ENCODE data around the gene TSHB. TPM values are rescaled to one million over a fixed set of nuclear protein-coding genes. Genes with fewer than 3 reads are reported as not detected.

The TSHB gene
- total RNA-seq, 1 experiment from 2014 or later: not detected

GRCh38 chr1:115046751-115047150 lies 17.1 kb downstream of the TSHB start:
- no peak overlapping the region for H3K27ac ChIP-seq (ENCODE audit: low read length)
- H3K9me3 ChIP-seq (ENCODE audit: control insufficient read depth, insufficient read depth, low read depth, low read length): no peaks in the 10 kb centered on the region
- CTCF ChIA-PET: no interaction called here
- H3K36me3 ChIP-seq (ENCODE audit: control insufficient read depth, insufficient read depth, low read length): no peaks in the 10 kb centered on the region
- intact Hi-C loops (cut with micrococcal nuclease; ENCODE audit: unreplicated experiment): no loop called here
- TF ChIP-seq POLR2AphosphoS5 (IDR thresholded peaks at IDR 0.05; ENCODE audit: low read depth, low read length) (no peak), CTCF (IDR thresholded peaks at IDR 0.05) (no peak), TCF7L2 (IDR thresholded peaks at IDR 0.05; ENCODE audit: low read depth, low read length) (no peak), SIN3A (IDR thresholded peaks at IDR 0.05; ENCODE audit: borderline replicate concordance, insufficient read depth, low read depth, low read length) (no peak), REST (IDR thresholded peaks at IDR 0.05; ENCODE audit: insufficient read depth in 1 of 2, low read depth in 2 of 2, low read length in 1 of 2) (no peak)
- POLR2A ChIA-PET: no interaction called here
- in situ Hi-C loops (cut with HindIII; ENCODE audit: low pct_unique_long_range_greater_than_20kb, low sequenced_read_pairs): no loop called here
- no peaks in the 10 kb centered on the region for H3K4me1 ChIP-seq (ENCODE audit: control insufficient read depth, insufficient read depth, low read length)
- ATAC-seq: no peak
- BruUV-seq (replicated peaks): no TSS peak
- peaks cover 2% of the 10 kb centered on the region; the same call in 1 of the 2 replicates for H3K27me3 ChIP-seq (ENCODE audit: control insufficient read depth, insufficient read depth, low read length)
- H3K4me3 ChIP-seq (ENCODE audit: low read depth in 2 of 2, low read length in 2 of 2): no peak overlapping the region
- no peak for DNase-seq (ENCODE audit: low read depth, low spot score)

GRCh38 chr1:115051850-115052249 lies 22.2 kb downstream of the TSHB start:
- CTCF ChIA-PET: no interaction called here
- DNase-seq (ENCODE audit: low read depth, low spot score): no peak
- Histone ChIP-seq H3K4me3 (ENCODE audit: low read depth in 2 of 2, low read length in 2 of 2) (no peak overlapping the region), H3K27me3 (ENCODE audit: control insufficient read depth, insufficient read depth, low read length) (peaks cover 7% of the 10 kb centered on the region), H3K36me3 (ENCODE audit: control insufficient read depth, insufficient read depth, low read length) (no peaks in the 10 kb centered on the region), H3K4me1 (ENCODE audit: control insufficient read depth, insufficient read depth, low read length) (no peaks in the 10 kb centered on the region), H3K27ac (ENCODE audit: low read length) (no peak overlapping the region), H3K9me3 (ENCODE audit: control insufficient read depth, insufficient read depth, low read depth, low read length) (no peaks in the 10 kb centered on the region)
- intact Hi-C loops (cut with micrococcal nuclease; ENCODE audit: unreplicated experiment) (loop anchor here (5.0 kb wide), 1 partner anchor 75 kb away; no protein-coding TSS in a partner anchor), in situ Hi-C loops (cut with HindIII; ENCODE audit: low pct_unique_long_range_greater_than_20kb, low sequenced_read_pairs) (no loop called here)
- TF ChIP-seq CTCF (IDR thresholded peaks at IDR 0.05) (no peak), POLR2AphosphoS5 (IDR thresholded peaks at IDR 0.05; ENCODE audit: low read depth, low read length) (no peak), REST (IDR thresholded peaks at IDR 0.05; ENCODE audit: insufficient read depth in 1 of 2, low read depth in 2 of 2, low read length in 1 of 2) (no peak)
- POLR2A ChIA-PET: no interaction called here
- BruUV-seq (replicated peaks): no TSS peak
- no peak for ATAC-seq
